ENCODE results near the gene PAK6. TPM values are rescaled to one million over a fixed set of nuclear protein-coding genes. Genes with fewer than 3 reads are reported as not detected.
A peak's percentile ranks its signal among the peaks of the same experiment; 100 is the strongest.

PAK6 gene
- total RNA-seq, 1 donor from 2014 or later, result 10.1 TPM

DNA sequence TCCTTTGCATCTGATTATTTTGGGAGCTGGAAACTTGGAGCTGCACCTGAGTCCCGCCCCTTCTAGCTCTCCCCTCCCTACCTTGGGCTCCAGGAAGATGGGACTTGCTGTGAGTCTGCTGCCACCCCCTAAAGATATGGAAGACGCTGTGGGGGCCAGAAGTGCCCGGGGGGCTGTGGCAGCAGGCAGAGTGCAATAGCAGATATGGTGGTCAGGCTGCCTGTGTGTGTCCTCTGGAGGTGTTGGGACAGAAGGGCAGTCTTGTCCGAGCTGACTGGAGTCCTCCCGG, 485 bp downstream of the PAK6 start:
- no peaks in the 10 kb centered on the region for H3K36me3 Mint-ChIP-seq
- H3K9me3 Mint-ChIP-seq, result no peaks in the 10 kb centered on the region
- H3K27ac Mint-ChIP-seq, result peak overlapping the region; percentile 57

DNA sequence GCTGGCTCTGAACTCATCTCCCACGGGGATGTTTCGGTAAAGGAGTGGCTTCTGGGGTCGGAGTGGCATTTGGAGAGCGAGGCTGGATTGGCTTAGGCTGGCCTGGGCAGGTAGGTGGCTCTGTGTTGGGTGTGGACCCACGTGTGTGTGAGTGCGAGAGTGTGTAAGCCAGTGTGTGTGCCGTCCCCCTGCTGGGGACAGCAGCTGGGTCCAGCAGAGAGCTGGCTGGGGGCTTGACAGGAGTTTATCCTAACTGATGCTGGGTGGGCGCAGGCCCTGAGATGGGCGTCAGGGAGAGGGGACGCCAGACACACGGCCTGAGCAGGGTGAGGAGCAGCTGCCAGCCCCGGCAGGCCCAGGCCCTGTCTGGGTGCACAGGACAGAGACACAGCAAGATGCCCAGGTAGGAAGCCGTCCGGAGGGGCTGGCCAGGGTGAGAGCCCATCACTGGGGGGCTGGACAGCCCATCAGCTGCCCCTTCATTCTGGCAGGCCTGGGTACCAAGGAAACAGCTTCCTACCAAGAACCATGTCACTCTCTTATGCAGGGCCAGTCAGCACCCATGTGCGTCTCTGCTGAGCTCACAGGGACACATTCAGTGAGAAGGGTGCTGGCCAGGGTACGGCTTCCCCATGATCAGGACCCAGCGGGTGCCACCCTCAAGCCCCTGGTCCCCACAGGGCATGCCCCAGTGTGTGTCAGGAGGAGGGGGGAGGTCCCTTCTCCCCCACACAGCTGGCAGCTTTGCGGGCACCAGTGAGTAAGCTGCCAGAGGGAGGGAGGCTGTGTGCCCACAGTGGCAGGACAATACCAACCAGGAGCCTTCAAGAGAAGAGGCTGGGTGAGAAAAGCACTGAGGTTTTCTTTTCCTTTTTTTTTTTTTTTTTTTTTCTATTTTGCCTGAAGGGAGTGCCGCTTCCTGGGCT, 1.1 kb downstream of the PAK6 start:
- no peaks in the 10 kb centered on the region for H3K36me3 Mint-ChIP-seq
- peak overlapping the region; percentile 57 for H3K27ac Mint-ChIP-seq
- peaks cover 24% of the 10 kb centered on the region for H3K4me1 Mint-ChIP-seq
- H3K9me3 Mint-ChIP-seq, result no peaks in the 10 kb centered on the region
- TF ChIP-seq, protein P1, sequence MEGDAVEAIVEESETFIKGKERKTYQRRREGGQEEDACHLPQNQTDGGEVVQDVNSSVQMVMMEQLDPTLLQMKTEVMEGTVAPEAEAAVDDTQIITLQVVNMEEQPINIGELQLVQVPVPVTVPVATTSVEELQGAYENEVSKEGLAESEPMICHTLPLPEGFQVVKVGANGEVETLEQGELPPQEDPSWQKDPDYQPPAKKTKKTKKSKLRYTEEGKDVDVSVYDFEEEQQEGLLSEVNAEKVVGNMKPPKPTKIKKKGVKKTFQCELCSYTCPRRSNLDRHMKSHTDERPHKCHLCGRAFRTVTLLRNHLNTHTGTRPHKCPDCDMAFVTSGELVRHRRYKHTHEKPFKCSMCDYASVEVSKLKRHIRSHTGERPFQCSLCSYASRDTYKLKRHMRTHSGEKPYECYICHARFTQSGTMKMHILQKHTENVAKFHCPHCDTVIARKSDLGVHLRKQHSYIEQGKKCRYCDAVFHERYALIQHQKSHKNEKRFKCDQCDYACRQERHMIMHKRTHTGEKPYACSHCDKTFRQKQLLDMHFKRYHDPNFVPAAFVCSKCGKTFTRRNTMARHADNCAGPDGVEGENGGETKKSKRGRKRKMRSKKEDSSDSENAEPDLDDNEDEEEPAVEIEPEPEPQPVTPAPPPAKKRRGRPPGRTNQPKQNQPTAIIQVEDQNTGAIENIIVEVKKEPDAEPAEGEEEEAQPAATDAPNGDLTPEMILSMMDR (IDR thresholded peaks at IDR 0.05; ENCODE audit: unreplicated experiment), result no peak
- H3K27me3 Mint-ChIP-seq (ENCODE audit: low read depth), result peaks cover 4% of the 10 kb centered on the region
- no peak for DNase-seq (ENCODE audit: low spot score in 2 of 2, unreplicated experiment in 2 of 2)
- peak overlapping the region; percentile 57 for H3K4me3 Mint-ChIP-seq

More for the DNA sequence above, 485 bp downstream of the PAK6 start:
- H3K27me3 Mint-ChIP-seq (ENCODE audit: low read depth), result peaks cover 4% of the 10 kb centered on the region
- TF ChIP-seq, protein P1 (IDR thresholded peaks at IDR 0.05; ENCODE audit: unreplicated experiment), result no peak
- no peak for DNase-seq (ENCODE audit: low spot score in 2 of 2, unreplicated experiment in 2 of 2)
- H3K4me1 Mint-ChIP-seq, result peaks cover 20% of the 10 kb centered on the region
- peak overlapping the region; percentile 57 for H3K4me3 Mint-ChIP-seq

DNA sequence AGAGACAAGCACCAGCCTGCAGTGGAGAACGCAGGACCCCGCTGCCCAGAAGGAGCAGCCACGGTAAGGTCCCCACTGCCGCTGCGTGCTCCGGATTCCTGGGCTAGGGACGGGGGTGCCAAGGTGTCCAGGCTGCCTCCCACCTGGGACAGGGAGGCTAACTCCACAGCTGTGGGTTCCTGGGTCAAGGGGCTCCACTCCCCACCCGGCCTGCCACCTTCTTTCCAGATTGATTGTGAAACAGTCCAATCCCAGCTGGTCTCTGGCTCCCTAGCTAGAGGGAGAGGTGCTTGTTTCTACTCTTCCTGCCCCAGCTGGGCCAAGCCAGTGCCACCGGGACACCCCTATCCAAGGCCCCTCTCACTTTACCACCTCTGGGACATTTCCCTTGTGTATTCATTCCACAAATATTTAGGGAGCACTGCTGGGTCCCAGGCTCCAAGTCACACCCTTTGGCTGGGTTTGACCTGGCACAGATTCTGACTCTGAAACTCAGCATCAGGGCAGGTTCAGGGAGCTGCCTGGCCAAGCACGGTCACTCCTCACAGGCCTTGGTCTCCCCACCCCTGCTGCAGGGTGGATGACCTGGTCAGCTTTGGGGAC, 1.9 kb downstream of the PAK6 start:
- Mint-ChIP-seq H3K9me3 (no peaks in the 10 kb centered on the region), H3K4me3 (no peak overlapping the region), H3K27ac (no peak overlapping the region), H3K27me3 (ENCODE audit: low read depth) (peaks cover 4% of the 10 kb centered on the region), H3K4me1 (peaks cover 31% of the 10 kb centered on the region), H3K36me3 (no peaks in the 10 kb centered on the region)
- TF ChIP-seq, protein P1 (IDR thresholded peaks at IDR 0.05; ENCODE audit: unreplicated experiment), result no peak
- DNase-seq (ENCODE audit: low spot score in 2 of 2, unreplicated experiment in 2 of 2), result no peak

DNA sequence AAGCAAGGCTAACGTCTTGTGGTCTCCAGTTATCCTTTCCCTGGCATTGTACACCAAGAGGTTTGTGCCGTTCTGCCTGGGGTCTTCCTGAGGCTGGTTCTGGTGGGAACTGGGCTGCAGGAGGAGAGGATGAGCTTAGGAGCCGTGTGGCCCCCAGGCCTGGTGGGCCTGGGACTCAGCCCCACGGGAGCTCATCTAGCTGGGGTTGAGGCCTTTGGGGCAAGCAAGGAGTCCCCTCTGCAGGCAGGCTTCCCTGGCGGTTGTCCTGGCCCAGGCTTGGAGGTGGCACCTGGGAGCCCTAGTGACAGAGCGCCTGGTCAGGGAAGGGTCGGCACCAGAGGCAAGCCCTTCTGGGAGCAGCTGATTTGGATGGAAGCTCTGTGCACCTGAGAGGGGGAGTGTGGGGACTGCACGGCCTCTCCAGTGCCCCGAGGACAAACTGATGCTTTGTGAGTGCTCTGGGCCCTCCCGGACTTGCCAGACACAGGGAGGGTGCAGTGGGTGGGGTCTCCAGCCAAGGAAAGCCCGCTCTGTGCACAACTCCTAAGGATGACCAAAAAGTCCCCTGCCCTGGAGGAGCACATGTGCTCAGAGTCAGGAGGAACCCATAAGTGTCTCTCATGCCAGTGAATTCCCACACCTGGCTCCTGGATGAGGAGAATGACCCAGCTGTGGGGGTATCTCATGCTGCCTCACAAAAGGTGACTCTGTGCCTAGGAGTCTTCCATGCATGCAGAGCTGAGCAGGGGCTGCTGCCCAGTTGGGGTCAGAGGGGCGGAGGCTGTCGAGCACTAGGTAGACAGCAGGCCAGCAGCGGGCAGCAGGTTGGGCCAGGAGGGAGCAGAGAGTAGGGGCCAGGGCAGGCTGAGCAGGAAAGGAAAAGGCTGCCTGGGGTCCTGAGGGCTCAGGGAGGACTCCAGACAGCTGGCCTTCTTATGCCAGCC, 2.7 kb downstream of the PAK6 start:
- TF ChIP-seq, protein P1 (IDR thresholded peaks at IDR 0.05; ENCODE audit: unreplicated experiment), result no peak
- peaks cover 37% of the 10 kb centered on the region for H3K4me1 Mint-ChIP-seq
- no peak overlapping the region for H3K27ac Mint-ChIP-seq
- H3K9me3 Mint-ChIP-seq, result no peaks in the 10 kb centered on the region
- peaks cover 4% of the 10 kb centered on the region for H3K27me3 Mint-ChIP-seq (ENCODE audit: low read depth)
- DNase-seq (ENCODE audit: low spot score in 2 of 2, unreplicated experiment in 2 of 2), result no peak
- no peak overlapping the region for H3K4me3 Mint-ChIP-seq
- H3K36me3 Mint-ChIP-seq, result no peaks in the 10 kb centered on the region

DNA sequence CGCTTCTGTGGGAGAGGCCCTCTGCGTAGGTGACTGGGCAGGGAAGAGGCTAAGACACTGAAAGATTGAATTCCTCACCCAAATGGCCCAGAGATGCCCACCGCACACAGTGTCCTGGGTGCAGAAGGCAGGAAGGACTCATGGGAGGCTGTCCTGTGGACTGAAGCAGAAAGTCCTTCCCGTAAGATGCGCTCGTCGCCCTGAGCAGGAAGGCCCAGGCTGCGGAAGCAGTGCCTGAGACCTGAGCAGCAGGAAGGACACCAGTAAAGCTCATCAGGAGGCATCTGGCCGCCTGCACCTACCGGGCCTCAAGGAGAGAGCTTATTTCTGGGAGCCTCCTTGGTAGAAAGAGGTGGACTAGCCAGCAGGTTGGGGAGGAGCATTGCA, 3.3 kb downstream of the PAK6 start:
- no peak for DNase-seq (ENCODE audit: low spot score in 2 of 2, unreplicated experiment in 2 of 2)

More for the DNA sequence above, 3.3 kb downstream of the PAK6 start:
- no peaks in the 10 kb centered on the region for H3K9me3 Mint-ChIP-seq
- TF ChIP-seq, protein P1 (IDR thresholded peaks at IDR 0.05; ENCODE audit: unreplicated experiment), result no peak
- H3K4me1 Mint-ChIP-seq, result peaks cover 37% of the 10 kb centered on the region
- peaks cover 4% of the 10 kb centered on the region for H3K27me3 Mint-ChIP-seq (ENCODE audit: low read depth)
- H3K27ac Mint-ChIP-seq, result no peak overlapping the region
- H3K36me3 Mint-ChIP-seq, result no peaks in the 10 kb centered on the region
- no peak overlapping the region for H3K4me3 Mint-ChIP-seq
